Subcutaneous adipose tissue (tissue), 4 donors: ENCODE results near the gene USP44. TPM values are rescaled to one million over a fixed set of nuclear protein-coding genes. Genes with fewer than 3 reads are reported as not detected.

Experiments
- CTCF ChIP-seq: fragments of 450-650 bp; IDR thresholded peaks from one replicate; pipeline ENCODE4 v1.5.1; 2016; ENCODE audit warnings: low read depth, mild to moderate bottlenecking, control low read depth, antibody characterized with exemption, moderate library complexity
- total RNA-seq, 4 donors: library from RNA; depleted of rRNA; stranded (reverse); fragments of >200 nt; gene quantifications; one replicate each; pipeline ENCODE4 v1.1.0, GENCODE V29; 2016

Gene USP44
- total RNA-seq, 4 donors from 2014 or later = 1.3 to 4.4 (median 2.6) TPM

GRCh38 chr12:95547522-95548055 is 3.7 kb downstream of the USP44 start:
- no peak for TF ChIP-seq CTCF

- no peak for TF ChIP-seq CTCF
These were observed 4.8 kb downstream of the USP44 start for GRCh38 chr12:95546491-95546813.

GRCh38 chr12:95545731-95546490 is 5.4 kb downstream of the USP44 start:
- no peak for TF ChIP-seq CTCF

GRCh38 chr12:95545303-95545702 is 6.0 kb downstream of the USP44 start:
- no peak for TF ChIP-seq CTCF

GRCh38 chr12:95544756-95545155 is 6.5 kb downstream of the USP44 start:
- TF ChIP-seq CTCF = no peak

- TF ChIP-seq CTCF = no peak
These were observed 8.0 kb downstream of the USP44 start for GRCh38 chr12:95543305-95543704.

GRCh38 chr12:95541436-95541835 is 9.8 kb downstream of the USP44 start:
- TF ChIP-seq CTCF = no peak
